ENCODE measurements around the gene SLC25A11.
A peak's percentile ranks its signal among the peaks of the same experiment; 100 is the strongest.
"Not testable (repeated sequence)": the region's sequence is repeated elsewhere in the genome, so short reads cannot be mapped to it uniquely, and the experiment has no call there.

The SLC25A11 gene

GRCh38 chr17:4908711-4909496 lies 30.9 kb downstream of the SLC25A11 start:
- DNase-seq, result peak; percentile 79

GRCh38 chr17:4908301-4908700 lies 31.5 kb downstream of the SLC25A11 start:
- peak; percentile 32 for DNase-seq

DNA sequence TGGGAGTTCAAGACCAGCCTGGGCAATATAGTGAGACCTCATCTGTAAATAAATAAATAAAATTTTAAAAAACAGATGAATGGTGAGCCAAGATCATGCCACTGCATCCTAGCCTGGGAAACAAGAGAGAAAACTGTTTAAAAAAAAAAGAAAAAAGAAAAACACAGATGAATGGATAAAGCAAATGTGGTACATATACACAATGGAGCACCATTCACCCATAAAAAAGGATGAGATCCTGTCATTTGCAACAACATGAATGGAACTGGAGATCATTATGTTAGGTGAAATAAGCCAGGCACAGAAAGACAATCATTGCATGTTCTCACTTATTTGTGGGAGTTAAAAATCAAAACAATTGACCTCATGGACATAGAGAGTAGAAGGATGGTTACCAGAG lies 33.2 kb downstream of the SLC25A11 start:
- DNase-seq, result not testable (repeated sequence)

DNA sequence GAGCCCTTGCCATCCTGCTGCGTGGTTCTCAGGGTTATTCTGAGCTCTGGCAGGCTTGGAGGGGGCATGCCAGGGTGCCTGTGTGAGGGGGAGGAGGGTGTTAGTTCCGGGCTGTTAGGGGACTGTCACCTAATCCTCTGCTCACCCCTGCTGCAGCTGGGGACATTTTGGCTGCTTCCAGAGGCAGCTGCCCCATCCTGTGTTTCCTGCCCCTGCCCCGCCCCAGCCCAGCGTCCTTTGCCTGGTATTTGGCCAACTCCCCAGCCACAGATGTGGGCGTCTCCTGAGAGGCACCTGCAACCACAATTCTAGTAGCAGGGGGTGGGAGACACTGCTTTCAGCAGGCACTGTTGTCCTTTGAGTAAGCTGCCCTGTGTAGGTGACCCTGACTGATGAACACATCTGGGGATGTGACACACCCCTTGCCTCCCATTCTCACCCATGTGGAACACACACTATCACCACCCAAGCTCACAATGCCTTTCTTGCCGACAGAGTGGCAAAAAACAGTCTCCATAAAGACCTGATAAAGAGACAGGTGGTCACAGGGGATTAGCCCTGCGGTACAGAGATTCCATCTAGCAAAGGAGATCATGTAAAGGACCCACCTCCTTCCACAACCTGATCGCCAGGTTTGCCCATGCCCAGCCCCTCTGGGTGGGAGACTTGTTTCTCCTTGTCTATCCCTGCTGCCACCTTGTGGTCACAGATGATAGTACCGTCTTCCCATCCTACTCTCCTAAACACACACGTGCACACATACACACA lies 36.6 kb downstream of the SLC25A11 start, which contains the start of gene CHRNE:
TSS of gene CHRNE (minus strand) at position 48 of the 768 bp plus-strand sequence. CDS start at position 13, 35 bp downstream.
- peak; percentile 75 for DNase-seq

GRCh38 chr17:4902540-4902939 lies 37.3 kb downstream of the SLC25A11 start:
- no peak for DNase-seq

DNA sequence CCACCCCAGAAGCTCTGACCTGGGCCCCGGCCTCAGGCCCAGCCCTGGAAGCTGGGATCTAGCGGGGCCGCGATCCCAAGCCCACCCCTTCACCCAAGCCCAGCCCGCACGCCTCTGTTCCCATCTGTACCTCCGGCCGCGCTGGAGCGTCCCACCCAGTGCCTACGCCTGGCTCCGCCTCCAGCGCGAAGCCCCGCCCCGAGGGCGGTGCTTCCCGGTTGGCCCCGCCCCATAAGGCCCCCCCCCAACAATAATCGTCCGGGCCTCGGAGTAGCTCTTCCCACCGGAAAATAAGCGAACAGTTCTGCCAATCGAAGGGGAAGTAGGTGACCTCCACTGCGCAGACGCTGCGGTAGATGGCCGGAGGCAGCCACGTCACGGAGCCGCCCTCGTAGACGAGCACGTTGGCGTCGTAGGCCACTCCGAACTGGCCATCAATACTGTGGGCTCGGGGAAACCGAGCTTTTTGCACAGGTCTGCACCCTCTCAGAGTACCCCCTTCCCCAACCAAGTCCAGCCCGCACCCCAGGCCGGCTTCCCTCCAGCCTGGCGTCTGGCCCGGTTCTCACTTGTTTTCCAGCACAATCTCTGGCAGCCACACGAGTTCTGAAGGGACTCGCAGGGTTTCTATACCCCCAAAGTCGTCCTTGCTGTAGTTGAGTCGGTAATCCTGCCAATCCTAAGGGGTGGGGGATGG lies 38.0 kb downstream of the SLC25A11 start:
- DNase-seq, result no peak

DNA sequence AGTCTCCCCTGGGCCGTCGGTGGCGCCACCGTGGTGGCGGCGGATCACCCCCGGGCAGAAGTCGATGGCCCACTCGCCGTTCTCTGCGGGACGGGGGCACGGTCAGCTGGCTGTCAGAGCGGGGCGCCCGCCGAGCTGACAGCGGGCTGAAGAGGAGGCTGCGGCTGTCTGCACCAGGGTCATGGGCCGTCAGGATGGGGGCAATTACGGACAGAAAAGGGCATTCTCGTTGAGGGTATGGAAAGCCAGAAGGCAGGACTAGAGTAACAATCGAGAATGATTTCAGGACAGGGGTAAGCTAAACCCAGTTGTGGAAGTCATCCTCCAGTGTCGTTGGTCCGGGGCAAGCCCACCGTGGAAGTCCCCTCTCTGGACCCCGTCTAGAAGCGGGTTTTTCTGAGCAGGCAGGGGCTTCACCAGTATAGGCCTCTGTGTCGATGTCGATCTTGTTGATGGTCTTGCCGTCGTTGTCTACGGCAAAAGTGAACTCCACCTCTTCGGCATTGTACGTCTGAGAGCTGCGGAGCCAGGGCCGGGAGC lies 38.7 kb downstream of the SLC25A11 start:
- no peak for DNase-seq

DNA sequence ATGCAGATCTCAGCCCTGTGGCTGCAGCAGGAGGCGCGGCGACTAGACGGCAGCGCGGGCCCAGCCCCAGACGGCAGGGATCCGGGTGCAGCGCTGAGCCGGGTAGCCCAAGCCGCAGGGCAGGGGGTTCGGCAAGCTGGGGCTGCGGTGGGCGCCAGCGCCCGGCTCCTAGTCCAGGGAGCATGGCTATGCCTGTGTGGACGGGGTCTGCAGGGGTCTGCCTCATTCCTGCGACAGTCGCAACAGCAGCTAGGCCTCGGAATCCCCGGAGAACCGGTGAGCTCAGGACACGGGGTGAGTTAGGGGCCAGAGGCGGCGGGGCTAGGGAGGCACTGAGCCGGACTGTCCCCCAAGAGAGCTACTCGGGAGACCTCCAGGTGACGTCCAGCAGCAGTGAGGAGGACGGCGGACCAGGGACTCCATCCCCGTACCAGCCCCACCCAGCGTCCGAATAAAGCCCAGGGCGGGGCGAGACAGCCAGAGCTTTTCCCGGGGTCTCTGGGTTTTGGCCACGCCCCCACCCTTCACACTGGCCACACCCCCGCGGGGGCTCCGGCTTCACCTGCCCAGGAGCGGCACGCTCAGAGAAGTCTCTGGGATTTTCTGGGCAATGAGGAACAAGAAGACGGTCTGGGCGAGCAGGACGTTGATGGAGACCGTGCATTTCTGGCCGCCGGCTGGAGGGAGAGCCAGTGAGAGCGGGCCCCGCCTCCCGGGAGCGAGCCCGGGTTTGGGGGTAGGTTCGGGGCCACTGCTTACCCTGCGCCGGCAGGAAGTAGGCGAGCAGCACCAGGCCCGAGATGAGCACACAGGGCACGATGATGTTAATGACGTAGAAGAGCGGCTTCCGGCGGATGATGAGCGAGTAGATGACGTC lies 39.4 kb downstream of the SLC25A11 start:
- peak; percentile 60 for DNase-seq

GRCh38 chr17:4899341-4900230 lies 40.3 kb downstream of the SLC25A11 start, which contains the start of gene C17orf107:
Gene C17orf107, plus strand, starts transcription at chr17:4899536. Its CDS starts 227 bp downstream, at chr17:4899763.
- peak; percentile 95 for DNase-seq

GRCh38 chr17:4898927-4899326 lies 40.9 kb downstream of the SLC25A11 start:
- DNase-seq, result no peak

DNA sequence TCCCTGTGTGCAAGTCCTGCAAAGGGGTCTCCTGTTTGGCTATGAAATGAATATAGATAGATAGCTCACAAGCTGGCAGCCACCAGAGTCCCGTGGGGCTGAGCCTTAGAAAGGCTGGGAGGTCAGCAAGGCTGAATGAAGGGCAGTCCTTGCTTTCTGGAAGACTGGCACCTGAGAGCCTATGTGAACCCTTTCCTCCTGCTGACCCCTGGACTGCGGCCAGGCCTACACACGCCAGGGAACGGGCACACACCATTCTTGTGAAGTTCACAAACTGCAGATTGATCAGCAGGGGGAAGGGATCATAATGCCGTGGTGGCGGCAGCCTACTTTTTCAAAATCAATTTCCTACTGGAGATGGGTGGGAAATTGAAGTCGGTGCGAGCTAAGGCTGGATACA lies 41.5 kb downstream of the SLC25A11 start:
- DNase-seq, result no peak

DNA sequence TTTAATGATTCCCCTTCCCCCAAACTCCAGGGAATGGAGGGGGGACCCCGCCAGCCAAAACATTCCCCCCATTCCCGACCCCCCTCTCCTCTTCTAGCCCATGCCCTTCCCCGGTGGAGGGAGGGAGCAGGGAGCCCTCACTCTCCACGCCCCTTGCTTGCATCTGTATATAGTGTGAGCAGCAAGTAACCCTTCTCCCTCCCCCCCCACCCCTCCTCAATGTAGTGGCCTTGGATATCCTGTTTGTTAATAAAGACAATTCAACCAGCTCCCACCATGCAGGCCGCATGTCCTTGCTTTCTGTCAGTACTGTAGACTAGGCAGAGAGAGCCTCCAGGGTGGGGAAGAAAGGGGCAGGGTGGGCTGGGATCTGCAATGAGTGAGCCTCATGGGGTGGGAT lies 42.1 kb downstream of the SLC25A11 start:
- DNase-seq, result no peak

GRCh38 chr17:4897198-4897687 lies 42.6 kb downstream of the SLC25A11 start:
- no peak for DNase-seq

GRCh38 chr17:4896332-4897197 lies 43.3 kb downstream of the SLC25A11 start:
- no peak for DNase-seq

GRCh38 chr17:4895657-4896331 lies 44.1 kb downstream of the SLC25A11 start:
- no peak for DNase-seq

GRCh38 chr17:4895121-4895520 lies 44.7 kb downstream of the SLC25A11 start:
- DNase-seq, result no peak

- no peak for DNase-seq
These were observed 45.9 kb downstream of the SLC25A11 start for GRCh38 chr17:4893721-4894560.

GRCh38 chr17:4893272-4893671 lies 46.6 kb downstream of the SLC25A11 start:
- DNase-seq, result no peak
